Urinary bladder (tissue), 4 donors: ENCODE data around the gene PAPSS2. TPM values are rescaled to one million over a fixed set of nuclear protein-coding genes. Genes with fewer than 3 reads are reported as not detected.

Experiments
- DNase-seq: peaks from one replicate; pipeline ENCODE4 v3.0.0-alpha.2; 2015; ENCODE audit errors: extremely low spot score
- H3K27ac ChIP-seq: one replicate; pipeline ENCODE4 v1.5.1; 2013; ENCODE audit warnings: low read depth, mild to moderate bottlenecking, moderate library complexity
- H3K36me3 ChIP-seq: one replicate; pipeline ENCODE4 v1.6.1; 2013; ENCODE audit warnings: mild to moderate bottlenecking, moderate library complexity; ENCODE audit not compliant: insufficient read depth
- H3K4me1 ChIP-seq: one replicate; pipeline ENCODE4 v1.6.1; 2013; ENCODE audit warnings: mild to moderate bottlenecking, moderate library complexity; ENCODE audit not compliant: insufficient read depth
- H3K4me3 ChIP-seq: one replicate; pipeline ENCODE4 v1.5.1; 2013; ENCODE audit warnings: low read depth, low read length
- WGBS: extraction: QIAGEN DNeasy Blood & Tissue Kit; methylation state at CpG from one replicate; pipeline ENCODE4 v1.1.7; 2013; 5-methylcytosine and 5-hydroxymethylcytosine counted together
- polyA plus RNA-seq: library from polyadenylated mRNA; stranded (reverse); fragments of 200-250 nt; gene quantifications from one replicate; pipeline ENCODE4 v1.2.3, GENCODE V29; 2013
- total RNA-seq: library from RNA; depleted of rRNA; stranded (reverse); fragments of >200 nt; gene quantifications from one replicate; pipeline ENCODE4 v1.2.3, GENCODE V29; 2014
- donor health status: healthy with polysubstance abuse.
- donor health status: healthy.

PAPSS2 gene
- total and polyA plus RNA-seq, 2 donors, result 10.2 to 40.2 TPM

DNA sequence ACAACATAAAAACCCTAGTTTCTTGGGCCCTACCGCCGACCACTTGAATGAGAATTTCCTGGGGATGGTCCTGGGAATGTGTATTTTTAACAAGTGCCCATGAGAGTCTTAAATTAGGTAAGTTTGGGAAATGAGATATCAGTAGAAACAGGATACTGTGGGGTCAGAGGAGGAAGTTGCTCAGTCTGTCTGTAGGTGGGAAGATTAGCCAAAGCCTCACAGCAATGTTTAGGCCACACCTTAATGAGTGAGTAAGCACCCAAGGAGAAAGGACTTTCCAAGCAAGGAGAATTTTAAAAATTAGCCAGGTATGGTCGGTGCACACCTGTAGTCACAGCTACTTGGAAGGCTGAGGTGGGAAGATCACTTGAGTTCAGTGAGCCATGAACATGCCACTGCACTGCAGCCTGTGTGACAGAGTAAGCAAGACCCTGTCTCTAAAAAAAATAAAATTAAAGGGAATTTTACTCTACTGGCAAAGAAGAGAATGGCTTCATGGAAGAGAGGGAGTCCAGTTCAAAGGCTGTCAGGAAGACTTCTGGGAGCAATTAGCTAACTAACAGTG is 31.9 kb downstream of the PAPSS2 start:
- 89% methylated on average over 3 of the region's 3 CpGs for WGBS
- Histone ChIP-seq H3K4me1 (no peaks in the 10 kb centered on the region), H3K4me3 (no peak overlapping the region), H3K27ac (no peak overlapping the region), H3K36me3 (no peaks in the 10 kb centered on the region)
- DNase-seq, result no peak

DNA sequence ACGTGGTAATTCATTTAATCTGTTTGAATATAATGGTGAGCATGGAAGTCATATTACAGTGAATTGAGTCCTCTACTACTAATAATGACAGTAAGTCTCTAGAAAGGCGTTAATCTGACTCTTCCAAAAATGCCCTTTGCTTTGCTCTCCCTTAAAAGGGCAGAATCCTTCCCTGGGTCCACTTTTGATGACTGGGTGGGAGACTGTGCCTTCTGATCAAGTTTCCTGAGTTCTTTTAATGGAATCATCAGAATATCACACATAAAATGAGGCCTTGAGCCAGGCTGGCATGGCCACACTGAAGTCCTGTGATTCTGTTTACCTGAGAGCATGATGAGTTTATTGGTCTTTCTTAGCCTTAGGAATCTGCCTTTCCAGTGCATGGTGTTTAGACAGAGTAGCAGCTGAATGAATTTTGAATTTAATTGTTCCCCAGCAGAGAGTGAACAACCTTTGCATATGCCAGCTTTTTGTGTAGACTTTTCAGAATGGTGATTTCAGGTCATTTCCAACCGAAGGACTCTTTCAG is 33.3 kb downstream of the PAPSS2 start:
- 76% methylated on average over 3 of the region's 3 CpGs for WGBS
- Histone ChIP-seq H3K36me3 (no peaks in the 10 kb centered on the region), H3K27ac (no peak overlapping the region), H3K4me3 (no peak overlapping the region), H3K4me1 (no peaks in the 10 kb centered on the region)
- no peak for DNase-seq

DNA sequence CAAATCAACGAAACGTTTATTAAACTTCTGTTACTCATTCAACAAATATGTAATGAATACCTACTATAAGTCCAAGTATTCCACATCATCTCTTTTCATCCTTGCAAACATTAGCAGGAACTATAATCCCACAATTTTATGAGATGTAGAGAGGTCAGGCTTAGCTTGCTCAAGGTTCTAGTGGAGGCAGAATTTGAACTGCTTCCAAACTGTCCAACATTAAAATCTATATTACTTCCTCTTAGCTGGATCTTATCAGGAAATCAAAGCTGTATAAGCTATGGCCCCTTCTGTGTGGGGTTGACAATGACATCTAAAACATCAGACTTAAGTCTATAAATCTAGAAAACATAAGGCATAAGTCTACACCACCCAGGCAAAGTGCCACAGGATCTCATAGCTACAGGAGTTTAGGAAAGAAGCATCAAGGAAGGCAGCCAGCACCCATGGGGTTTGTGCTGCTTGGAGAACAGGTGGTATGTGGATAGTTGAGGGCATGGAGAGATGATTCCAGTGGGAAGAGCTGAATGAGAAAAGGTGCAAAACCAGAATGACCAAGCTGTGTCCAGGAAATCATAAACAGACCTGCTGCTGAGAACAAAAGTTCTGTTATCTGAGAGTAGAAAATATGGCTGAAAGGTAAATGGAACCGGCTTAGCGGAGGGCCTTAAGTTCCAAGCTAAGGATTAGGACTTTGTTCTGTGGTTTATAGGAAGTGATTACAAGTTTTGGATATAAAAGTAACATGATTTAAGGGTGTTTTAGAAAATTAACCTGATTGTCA is 34.5 kb downstream of the PAPSS2 start:
- Histone ChIP-seq H3K36me3 (no peaks in the 10 kb centered on the region), H3K4me1 (no peaks in the 10 kb centered on the region), H3K4me3 (no peak overlapping the region), H3K27ac (no peak overlapping the region)
- DNase-seq, result no peak
- WGBS, result 60% methylated on average over 4 of the region's 4 CpGs

DNA sequence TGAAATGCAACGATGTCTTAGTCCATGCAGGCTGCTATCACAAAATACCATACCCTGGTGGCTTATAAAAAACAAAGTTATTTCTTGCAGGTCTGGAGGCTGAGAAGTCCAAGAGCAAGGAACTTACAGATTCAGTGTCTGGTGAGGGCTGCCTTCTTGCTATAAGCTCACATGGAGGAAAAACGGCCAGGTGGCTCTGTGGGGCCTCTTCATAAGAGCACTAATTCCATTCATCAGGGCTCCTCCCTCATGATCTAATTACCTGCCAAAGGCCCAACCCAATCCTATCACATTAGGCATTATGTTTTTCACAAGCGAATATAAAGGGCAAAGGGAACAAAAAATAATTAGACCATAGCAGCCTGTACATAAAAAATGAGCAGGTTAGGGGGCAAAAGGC is 35.4 kb downstream of the PAPSS2 start:
- Histone ChIP-seq H3K36me3 (no peaks in the 10 kb centered on the region), H3K27ac (no peak overlapping the region), H3K4me3 (no peak overlapping the region), H3K4me1 (no peaks in the 10 kb centered on the region)
- 83% methylated on average over 3 of the region's 3 CpGs for WGBS
- no peak for DNase-seq

DNA sequence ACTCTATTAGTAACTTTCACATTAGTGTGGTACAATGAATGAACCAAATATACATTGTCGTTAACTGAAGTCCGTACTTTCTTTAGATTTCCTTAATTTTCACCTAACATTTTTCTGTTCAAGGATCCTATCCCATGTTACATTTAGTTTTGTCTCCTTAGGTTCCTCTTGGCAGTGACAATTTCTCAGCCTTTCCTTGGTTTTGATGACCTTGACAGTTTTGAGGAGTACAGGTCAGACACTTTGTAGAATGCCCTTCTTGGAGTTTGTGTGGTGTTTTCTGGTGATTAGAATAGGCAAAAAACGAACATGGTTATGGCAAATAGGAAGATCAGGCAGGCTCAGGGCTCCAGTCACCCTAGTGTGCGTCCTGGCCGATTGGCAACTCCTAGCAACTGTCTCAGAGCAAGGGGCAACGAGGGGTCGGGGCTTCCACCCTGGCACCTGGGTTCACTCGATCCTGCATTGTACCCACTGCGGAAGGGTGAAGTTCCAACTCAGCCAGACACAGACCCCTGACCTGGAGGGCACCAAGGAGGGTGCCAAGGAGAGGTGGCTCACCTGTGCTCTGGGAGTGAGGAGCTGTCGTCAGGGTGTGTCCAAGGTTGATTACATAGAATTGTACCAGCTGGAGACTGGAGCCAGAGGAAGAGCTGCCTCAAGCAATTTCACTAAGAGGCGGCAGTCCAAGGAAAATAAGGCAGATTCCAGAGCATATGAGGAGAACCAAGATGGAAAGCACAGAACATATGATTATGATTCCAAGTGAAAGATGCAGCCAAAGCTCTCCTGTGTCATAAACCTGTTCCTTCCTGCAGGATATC is 37.5 kb downstream of the PAPSS2 start:
- Histone ChIP-seq H3K4me1 (no peaks in the 10 kb centered on the region), H3K27ac (no peak overlapping the region), H3K4me3 (no peak overlapping the region), H3K36me3 (no peaks in the 10 kb centered on the region)
- 76% methylated on average over 11 of the region's 11 CpGs for WGBS
- no peak for DNase-seq

DNA sequence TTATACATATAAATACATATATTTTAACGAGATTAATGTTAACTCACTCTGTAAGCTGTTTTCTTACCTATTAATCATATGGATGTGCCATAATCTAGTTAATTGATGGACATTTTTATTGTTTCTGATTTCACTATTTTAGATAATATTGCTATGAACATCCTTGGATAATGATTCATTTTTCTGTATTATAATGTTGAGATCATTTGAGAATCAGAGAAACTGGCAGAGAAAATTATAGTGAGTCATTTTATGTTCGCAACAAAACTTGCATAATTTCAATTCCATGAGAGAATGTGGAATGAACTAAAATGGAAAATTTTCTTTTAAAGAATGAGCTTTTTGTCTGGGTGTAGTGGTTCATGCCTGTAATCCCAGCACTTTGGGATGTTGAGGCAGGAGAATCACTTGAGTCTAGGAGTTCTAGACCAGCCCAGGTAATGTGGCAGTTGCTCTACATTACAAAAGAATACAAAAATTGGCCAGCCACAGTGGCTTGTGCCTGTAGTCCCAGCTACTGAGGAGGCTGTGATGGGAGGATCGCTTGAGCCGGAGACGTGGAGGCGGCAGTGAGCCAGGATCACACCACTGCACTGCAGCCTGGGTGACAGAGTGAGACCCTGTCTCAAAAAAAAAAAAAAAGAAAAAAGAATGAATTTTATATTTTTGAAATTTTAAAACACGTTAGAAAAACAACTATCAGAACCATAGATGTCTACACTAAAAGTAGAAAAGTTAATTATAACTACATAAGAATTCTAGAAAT is 40.5 kb downstream of the PAPSS2 start:
- Histone ChIP-seq H3K36me3 (no peaks in the 10 kb centered on the region), H3K27ac (no peak overlapping the region), H3K4me3 (no peak overlapping the region), H3K4me1 (no peaks in the 10 kb centered on the region)
- 84% methylated on average over 7 of the region's 7 CpGs for WGBS
- no peak for DNase-seq

DNA sequence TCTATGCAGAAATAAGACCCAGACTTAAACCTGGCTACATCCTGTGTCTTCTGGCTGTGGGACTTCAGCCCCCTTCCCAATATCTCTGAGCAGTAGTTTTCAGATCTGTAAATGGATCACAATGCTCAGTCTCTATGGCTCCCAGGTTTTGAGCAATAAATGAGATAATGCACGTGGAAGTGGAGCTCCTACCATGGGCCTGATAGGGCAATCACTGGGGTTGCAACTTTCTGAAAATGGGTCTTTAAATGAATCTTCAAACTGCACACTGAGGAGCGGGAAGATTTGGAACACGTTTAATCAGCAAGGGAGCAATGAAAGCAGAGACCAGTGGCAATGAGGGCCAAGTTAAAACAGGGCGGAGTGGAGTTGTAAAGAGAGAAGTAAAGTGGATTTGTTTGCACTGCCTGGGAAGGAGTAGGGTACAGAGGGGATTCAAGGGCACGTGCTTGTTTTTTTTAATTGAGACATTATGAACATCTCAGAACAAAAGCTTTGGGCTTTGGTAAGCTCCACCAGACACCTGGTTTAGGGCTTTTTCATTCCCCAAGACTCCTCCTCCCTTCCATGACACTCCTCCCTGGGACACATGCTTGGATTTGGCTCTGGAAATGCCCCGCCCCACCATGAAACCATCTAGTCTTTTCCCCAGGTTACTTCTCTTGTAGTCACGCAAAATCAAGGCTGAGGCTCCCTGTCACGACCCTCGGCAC is 42.7 kb downstream of the PAPSS2 start:
- Histone ChIP-seq H3K36me3 (no peaks in the 10 kb centered on the region), H3K4me1 (no peaks in the 10 kb centered on the region), H3K27ac (no peak overlapping the region), H3K4me3 (no peak overlapping the region)
- DNase-seq, result no peak
- 78% methylated on average over 9 of the region's 9 CpGs for WGBS

DNA sequence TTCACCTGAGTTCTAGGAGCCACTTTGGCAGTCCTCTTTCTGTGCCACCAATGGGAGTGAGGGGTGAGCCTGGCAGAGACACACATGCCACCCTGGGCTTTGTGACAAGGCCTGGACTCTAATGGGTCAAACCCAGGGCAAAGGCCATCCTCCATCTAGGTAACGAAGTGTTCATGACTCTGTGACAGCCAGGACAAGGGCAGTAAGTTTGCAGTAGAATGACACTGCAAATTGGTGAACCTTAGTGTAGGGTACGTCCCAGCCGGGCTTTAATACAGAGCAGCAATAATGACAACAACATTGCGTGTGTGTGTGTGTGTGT is 43.3 kb downstream of the PAPSS2 start:
- Histone ChIP-seq H3K4me3 (no peak overlapping the region), H3K36me3 (no peaks in the 10 kb centered on the region), H3K4me1 (no peaks in the 10 kb centered on the region), H3K27ac (no peak overlapping the region)
- no peak for DNase-seq
- 91% methylated on average over 4 of the region's 4 CpGs for WGBS

DNA sequence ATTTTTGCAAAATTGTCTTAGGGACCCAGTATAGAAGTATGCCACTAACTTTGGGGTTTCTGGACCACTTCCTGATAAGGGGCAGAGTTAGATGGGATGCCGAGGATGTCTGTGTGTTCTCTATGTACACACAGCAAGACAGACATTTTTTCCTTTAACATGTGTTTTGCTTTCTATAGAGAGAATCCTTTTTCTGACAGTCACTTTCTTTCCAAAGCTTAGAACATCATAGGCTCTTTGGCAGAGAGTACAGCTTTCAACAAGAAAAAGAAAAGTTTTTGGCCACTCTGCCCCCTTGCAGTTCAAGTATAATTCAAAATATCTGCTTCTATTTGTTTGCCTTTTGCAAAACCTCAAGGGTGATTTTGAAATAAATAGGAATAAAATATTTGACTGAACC is 44.1 kb downstream of the PAPSS2 start:
- H3K4me1 ChIP-seq, result no peaks in the 10 kb centered on the region
- no peaks in the 10 kb centered on the region for H3K36me3 ChIP-seq
- H3K27ac ChIP-seq, result no peak overlapping the region
- no peak overlapping the region for H3K4me3 ChIP-seq
- no peak for DNase-seq
- 26% methylated on average over 1 of the region's 1 CpG for WGBS

DNA sequence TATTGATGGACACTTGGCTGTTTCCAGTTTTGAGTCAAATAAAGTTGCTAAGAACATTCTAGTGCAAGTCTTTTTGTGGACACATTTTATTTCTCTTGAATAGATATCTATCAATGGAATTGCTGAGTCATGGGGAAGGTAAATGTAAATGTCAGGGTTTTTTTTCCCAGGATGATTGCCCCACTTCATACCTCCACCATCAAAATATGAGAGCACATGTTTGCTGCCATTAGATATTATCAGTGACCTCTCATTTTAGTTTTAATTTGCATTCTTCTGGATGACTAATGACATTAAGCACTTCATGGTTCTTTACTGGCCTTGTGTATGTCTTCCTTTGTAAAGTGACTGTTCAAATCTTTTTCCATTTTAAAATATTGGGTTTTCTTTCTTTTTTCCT is 45.7 kb downstream of the PAPSS2 start:
- no peaks in the 10 kb centered on the region for H3K4me1 ChIP-seq
- H3K4me3 ChIP-seq, result no peak overlapping the region
- DNase-seq, result no peak
- H3K36me3 ChIP-seq, result no peaks in the 10 kb centered on the region
- no peak overlapping the region for H3K27ac ChIP-seq

DNA sequence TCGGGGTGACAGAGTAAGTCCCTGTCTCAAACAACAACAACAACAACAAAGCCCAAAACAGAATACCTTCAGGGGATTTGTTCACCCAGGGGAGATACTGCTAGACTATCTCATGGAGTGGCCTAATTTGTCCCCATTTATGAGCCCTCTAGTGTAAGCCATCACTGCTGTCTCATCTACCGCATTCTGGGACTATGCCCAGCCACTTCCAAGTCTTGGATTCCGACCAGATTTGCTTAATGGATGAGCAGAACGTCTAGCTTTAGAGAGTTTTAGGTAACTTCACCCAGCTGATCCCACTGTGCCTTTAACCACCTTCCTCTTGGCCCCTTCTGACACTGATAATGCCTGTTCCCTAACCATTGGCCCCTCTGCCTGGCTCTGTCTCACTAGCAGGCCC is 47.1 kb downstream of the PAPSS2 start:
- DNase-seq, result no peak
- no peaks in the 10 kb centered on the region for H3K36me3 ChIP-seq
- no peak overlapping the region for H3K27ac ChIP-seq
- no peaks in the 10 kb centered on the region for H3K4me1 ChIP-seq
- H3K4me3 ChIP-seq, result no peak overlapping the region
- 73% methylated on average over 4 of the region's 4 CpGs for WGBS

DNA sequence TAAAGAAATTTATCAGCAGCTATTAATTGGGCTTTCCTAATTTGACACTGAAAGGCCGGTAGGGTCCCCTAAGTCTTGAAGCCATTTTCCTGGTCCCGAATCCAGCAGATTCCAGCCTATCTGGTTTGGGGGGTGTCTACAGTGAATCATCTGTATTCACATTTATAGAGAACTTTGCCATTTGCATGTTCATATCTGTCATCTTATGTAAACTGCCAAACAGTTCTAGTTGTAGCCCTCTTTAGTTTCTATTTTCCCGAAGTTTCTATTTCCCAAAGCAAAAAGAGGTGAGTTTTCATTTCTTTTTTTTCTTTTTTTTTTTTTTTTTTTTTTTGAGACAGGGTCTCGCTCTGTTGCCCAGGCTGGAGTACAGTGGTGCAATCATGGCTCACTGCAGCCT is 47.6 kb downstream of the PAPSS2 start:
- H3K27ac ChIP-seq, result no peak overlapping the region
- DNase-seq, result no peak
- H3K4me3 ChIP-seq, result no peak overlapping the region
- WGBS, result 90% methylated on average over 4 of the region's 4 CpGs
- H3K4me1 ChIP-seq, result no peaks in the 10 kb centered on the region
- H3K36me3 ChIP-seq, result no peaks in the 10 kb centered on the region
